Neural cell (in vitro differentiated cells): ENCODE measurements around the gene RAD51B. TPM values are rescaled to one million over a fixed set of nuclear protein-coding genes. Genes with fewer than 3 reads are reported as not detected.

Experiments used
- H2AFZ ChIP-seq: fragments of 200-600, 300-800 bp; sonication (generic), shearing (Covaris generic); 2 replicates; pipeline ENCODE4 v1.6.0; 2014; ENCODE audit warnings: low read depth, mild to moderate bottlenecking, antibody characterized with exemption, low read length, moderate library complexity
- H3F3A ChIP-seq: fragments of 200-600 bp; shearing (Covaris generic); 2 replicates; pipeline ENCODE4 v1.6.1; 2016; ENCODE audit warnings: mild to moderate bottlenecking, moderate library complexity, mixed read lengths, antibody characterized with exemption, low read length; ENCODE audit not compliant: insufficient read depth, poor library complexity, severe bottlenecking
- H3K27ac ChIP-seq: fragments of 200-600, 300-800 bp; sonication (generic), shearing (Covaris generic); 2 replicates; pipeline ENCODE4 v1.5.1; 2014; ENCODE audit warnings: mild to moderate bottlenecking, low read length, moderate library complexity
- H3K27me3 ChIP-seq: fragments of 300-800, 200-600 bp; sonication (generic), shearing (Covaris generic); 2 replicates; pipeline ENCODE4 v1.6.0; 2014; ENCODE audit warnings: mild to moderate bottlenecking, low read depth, low read length, moderate library complexity; ENCODE audit not compliant: insufficient read depth
- H3K36me3 ChIP-seq: fragments of 300-800, 200-600 bp; sonication (generic), shearing (Covaris generic); 2 replicates; pipeline ENCODE4 v1.5.1; 2014; ENCODE audit warnings: mild to moderate bottlenecking, antibody characterized with exemption, low read length, moderate library complexity; ENCODE audit not compliant: insufficient read depth
- H3K4me2 ChIP-seq: fragments of 300-800, 200-600 bp; sonication (generic), shearing (Covaris generic); 2 replicates; pipeline ENCODE4 v1.6.0; 2014; ENCODE audit warnings: mild to moderate bottlenecking, low read length
- H3K4me3 ChIP-seq: fragments of 300-800, 200-600 bp; sonication (generic), shearing (Covaris generic); 2 replicates; pipeline ENCODE4 v1.5.1; 2014; ENCODE audit warnings: mild to moderate bottlenecking, low read length, moderate library complexity
- H3K79me2 ChIP-seq: fragments of 200-600 bp; shearing (Covaris generic); replicated peaks from 2 replicates; pipeline ENCODE4 v1.6.0; 2014; ENCODE audit warnings: mild to moderate bottlenecking, low read length, moderate library complexity; ENCODE audit not compliant: insufficient read depth
- H3K9ac ChIP-seq: fragments of 300-800, 200-600 bp; sonication (generic), shearing (Covaris generic); 2 replicates; pipeline ENCODE4 v1.6.1; 2016; ENCODE audit warnings: mild to moderate bottlenecking, low read length, mixed read lengths
- H3K9me2 ChIP-seq: fragments of 200-600 bp; shearing (Covaris generic); 2 replicates; pipeline ENCODE4 v1.6.1; 2016; ENCODE audit warnings: mild to moderate bottlenecking, low read length, mixed read lengths; ENCODE audit not compliant: insufficient read depth
- H3K9me3 ChIP-seq: fragments of 200-600, 300-800 bp; sonication (generic), shearing (Covaris generic); 2 replicates; pipeline ENCODE4 v1.6.1; 2016; ENCODE audit warnings: mild to moderate bottlenecking, mixed run types, low read length, moderate library complexity, mixed read lengths
- H4K20me1 ChIP-seq: fragments of 200-600 bp; shearing (Covaris generic); 2 replicates; pipeline ENCODE4 v1.6.1; 2016; ENCODE audit warnings: mild to moderate bottlenecking, mixed run types; ENCODE audit not compliant: insufficient read depth
- EP300 ChIP-seq: fragments of 450-650 bp; conservative IDR thresholded peaks from 2 replicates; pipeline ENCODE4 v1.6.1; 2014; ENCODE audit warnings: antibody characterized with exemption, mild to moderate bottlenecking, moderate library complexity; ENCODE audit not compliant: poor library complexity, severe bottlenecking
- EZH2 ChIP-seq: fragments of 200-600, 300-800 bp; shearing (Covaris generic), sonication (generic); IDR thresholded peaks from 2 replicates; pipeline ENCODE4 v1.6.1; 2014; ENCODE audit warnings: antibody characterized with exemption, low read length, borderline replicate concordance, mild to moderate bottlenecking; ENCODE audit not compliant: insufficient read depth, poor library complexity, severe bottlenecking
- MXI1 ChIP-seq: fragments of 450-650 bp; conservative IDR thresholded peaks from 2 replicates; pipeline ENCODE4 v1.6.1; 2014; ENCODE audit warnings: antibody characterized with exemption, mild to moderate bottlenecking; ENCODE audit not compliant: poor library complexity, severe bottlenecking
- POLR2AphosphoS5 ChIP-seq: IDR thresholded peaks from 2 replicates; pipeline ENCODE4 v1.6.1; 2012
- RAD21 ChIP-seq: fragments of 450-650 bp; conservative IDR thresholded peaks from 2 replicates; pipeline ENCODE4 v1.6.1; 2014; ENCODE audit warnings: antibody characterized with exemption, mild to moderate bottlenecking, moderate library complexity
- SMC3 ChIP-seq: fragments of 450-650 bp; conservative IDR thresholded peaks from 2 replicates; pipeline ENCODE4 v1.6.1; 2014; ENCODE audit warnings: antibody characterized with exemption, mild to moderate bottlenecking, moderate library complexity; ENCODE audit not compliant: poor library complexity
- TAF1 ChIP-seq: IDR thresholded peaks from 2 replicates; pipeline ENCODE4 v1.6.1; 2012; ENCODE audit warnings: low read depth
- polyA plus RNA-seq: library from polyadenylated mRNA; depleted of rRNA; stranded (reverse); fragments of >200 nt; gene quantifications from 2 replicates; pipeline ENCODE4 v1.2.3, GENCODE V29; 2014
- TF ChIP-seq, protein P1 (sequence below): fragments of 450-650 bp; IDR thresholded peaks from 2 replicates; pipeline ENCODE4 v1.5.1; 2014; ENCODE audit warnings: antibody characterized with exemption, mild to moderate bottlenecking, moderate library complexity; ENCODE audit not compliant: poor library complexity, severe bottlenecking
- TF ChIP-seq, protein P2 (sequence below): IDR thresholded peaks from 2 replicates; pipeline ENCODE4 v1.6.1; 2012; ENCODE audit warnings: borderline replicate concordance

RAD51B gene
- polyA plus RNA-seq, 1 donor from 2014 or later = 3.1 TPM

DNA sequence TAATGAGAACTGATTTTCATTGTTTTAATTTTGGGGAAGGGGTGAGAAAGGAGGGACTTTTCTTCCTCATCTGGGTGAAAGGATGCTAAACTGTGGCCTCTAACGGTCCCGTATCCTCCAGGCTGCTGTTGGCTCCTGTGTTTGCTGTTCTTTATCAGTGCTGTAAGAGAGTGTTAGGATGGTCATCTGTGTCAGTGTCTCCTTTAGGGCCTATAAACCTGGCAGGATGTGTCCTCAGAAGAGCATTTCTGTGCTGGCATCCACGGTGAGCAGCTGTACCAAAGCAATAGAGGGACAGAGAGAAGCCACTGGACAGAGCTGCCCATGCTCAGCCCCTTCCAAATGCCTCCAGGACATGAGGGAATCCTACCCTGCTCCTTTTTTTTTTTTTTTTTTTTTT, 720.2 kb downstream of the RAD51B start:
- no peak overlapping the region for H3K4me3 ChIP-seq
- no peak overlapping the region for H3K4me2 ChIP-seq
- H3F3A ChIP-seq = no peaks in the 10 kb centered on the region
- no peak for TF ChIP-seq POLR2AphosphoS5
- TF ChIP-seq MXI1 = no peak
- no peak for TF ChIP-seq EZH2
- TF ChIP-seq, protein P1, sequence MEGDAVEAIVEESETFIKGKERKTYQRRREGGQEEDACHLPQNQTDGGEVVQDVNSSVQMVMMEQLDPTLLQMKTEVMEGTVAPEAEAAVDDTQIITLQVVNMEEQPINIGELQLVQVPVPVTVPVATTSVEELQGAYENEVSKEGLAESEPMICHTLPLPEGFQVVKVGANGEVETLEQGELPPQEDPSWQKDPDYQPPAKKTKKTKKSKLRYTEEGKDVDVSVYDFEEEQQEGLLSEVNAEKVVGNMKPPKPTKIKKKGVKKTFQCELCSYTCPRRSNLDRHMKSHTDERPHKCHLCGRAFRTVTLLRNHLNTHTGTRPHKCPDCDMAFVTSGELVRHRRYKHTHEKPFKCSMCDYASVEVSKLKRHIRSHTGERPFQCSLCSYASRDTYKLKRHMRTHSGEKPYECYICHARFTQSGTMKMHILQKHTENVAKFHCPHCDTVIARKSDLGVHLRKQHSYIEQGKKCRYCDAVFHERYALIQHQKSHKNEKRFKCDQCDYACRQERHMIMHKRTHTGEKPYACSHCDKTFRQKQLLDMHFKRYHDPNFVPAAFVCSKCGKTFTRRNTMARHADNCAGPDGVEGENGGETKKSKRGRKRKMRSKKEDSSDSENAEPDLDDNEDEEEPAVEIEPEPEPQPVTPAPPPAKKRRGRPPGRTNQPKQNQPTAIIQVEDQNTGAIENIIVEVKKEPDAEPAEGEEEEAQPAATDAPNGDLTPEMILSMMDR = no peak
- TF ChIP-seq RAD21 = no peak
- TF ChIP-seq TAF1 = no peak
- TF ChIP-seq EP300 = no peak
- no peak for TF ChIP-seq SMC3
- TF ChIP-seq, protein P2, sequence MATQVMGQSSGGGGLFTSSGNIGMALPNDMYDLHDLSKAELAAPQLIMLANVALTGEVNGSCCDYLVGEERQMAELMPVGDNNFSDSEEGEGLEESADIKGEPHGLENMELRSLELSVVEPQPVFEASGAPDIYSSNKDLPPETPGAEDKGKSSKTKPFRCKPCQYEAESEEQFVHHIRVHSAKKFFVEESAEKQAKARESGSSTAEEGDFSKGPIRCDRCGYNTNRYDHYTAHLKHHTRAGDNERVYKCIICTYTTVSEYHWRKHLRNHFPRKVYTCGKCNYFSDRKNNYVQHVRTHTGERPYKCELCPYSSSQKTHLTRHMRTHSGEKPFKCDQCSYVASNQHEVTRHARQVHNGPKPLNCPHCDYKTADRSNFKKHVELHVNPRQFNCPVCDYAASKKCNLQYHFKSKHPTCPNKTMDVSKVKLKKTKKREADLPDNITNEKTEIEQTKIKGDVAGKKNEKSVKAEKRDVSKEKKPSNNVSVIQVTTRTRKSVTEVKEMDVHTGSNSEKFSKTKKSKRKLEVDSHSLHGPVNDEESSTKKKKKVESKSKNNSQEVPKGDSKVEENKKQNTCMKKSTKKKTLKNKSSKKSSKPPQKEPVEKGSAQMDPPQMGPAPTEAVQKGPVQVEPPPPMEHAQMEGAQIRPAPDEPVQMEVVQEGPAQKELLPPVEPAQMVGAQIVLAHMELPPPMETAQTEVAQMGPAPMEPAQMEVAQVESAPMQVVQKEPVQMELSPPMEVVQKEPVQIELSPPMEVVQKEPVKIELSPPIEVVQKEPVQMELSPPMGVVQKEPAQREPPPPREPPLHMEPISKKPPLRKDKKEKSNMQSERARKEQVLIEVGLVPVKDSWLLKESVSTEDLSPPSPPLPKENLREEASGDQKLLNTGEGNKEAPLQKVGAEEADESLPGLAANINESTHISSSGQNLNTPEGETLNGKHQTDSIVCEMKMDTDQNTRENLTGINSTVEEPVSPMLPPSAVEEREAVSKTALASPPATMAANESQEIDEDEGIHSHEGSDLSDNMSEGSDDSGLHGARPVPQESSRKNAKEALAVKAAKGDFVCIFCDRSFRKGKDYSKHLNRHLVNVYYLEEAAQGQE = no peak
- no peak overlapping the region for H2AFZ ChIP-seq
- no peak overlapping the region for H3K27ac ChIP-seq
- H3K36me3 ChIP-seq = no peaks in the 10 kb centered on the region
- H4K20me1 ChIP-seq = no peaks in the 10 kb centered on the region
- H3K9me3 ChIP-seq = no peaks in the 10 kb centered on the region
- no peaks in the 10 kb centered on the region for H3K79me2 ChIP-seq
- H3K9me2 ChIP-seq = no peaks in the 10 kb centered on the region
- no peak overlapping the region for H3K9ac ChIP-seq
- no peaks in the 10 kb centered on the region for H3K27me3 ChIP-seq

DNA sequence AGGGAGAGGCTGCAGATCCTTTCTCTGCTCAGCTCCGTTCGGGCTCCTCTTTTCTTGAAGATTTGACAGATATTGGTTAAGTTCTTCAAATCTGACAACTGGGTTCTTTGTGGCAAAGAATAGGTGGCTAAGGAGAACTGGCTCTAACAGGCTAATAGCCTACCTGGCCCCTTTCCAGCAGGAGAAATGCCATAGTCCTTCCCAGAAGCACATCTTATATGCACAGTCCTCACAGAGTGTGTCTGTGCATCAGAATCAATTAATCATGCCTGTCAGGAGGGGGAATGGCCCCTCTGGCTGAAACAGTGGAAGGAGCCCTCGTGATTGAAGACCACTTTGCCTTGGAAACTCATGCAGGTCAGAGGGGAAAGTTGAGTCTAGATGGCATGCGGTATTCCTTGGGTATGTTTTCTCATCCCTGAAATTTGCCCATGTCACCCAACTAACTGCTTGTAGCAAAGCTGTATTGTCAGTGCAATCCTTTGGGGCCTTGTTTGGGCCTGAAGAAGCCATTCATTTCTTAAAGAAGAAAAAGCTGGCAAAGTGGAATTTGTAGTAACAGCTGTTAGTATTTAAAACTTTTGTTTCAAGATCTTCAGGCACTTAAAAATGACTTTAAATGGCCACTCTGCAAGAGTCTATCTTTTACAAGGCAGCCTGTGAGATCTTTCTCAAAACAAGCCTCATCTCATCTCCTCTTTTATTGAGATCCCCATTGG, 721.8 kb downstream of the RAD51B start:
- no peak overlapping the region for H3K4me2 ChIP-seq
- H3K9me3 ChIP-seq = no peaks in the 10 kb centered on the region
- H4K20me1 ChIP-seq = no peaks in the 10 kb centered on the region
- H3K4me3 ChIP-seq = no peak overlapping the region
- TF ChIP-seq SMC3 (no peak), POLR2AphosphoS5 (no peak), RAD21 (no peak), TAF1 (no peak), EP300 (no peak), MXI1 (no peak), EZH2 (no peak)
- TF ChIP-seq, protein P2 = no peak
- TF ChIP-seq, protein P1 = no peak
- no peak overlapping the region for H3K9ac ChIP-seq
- H3F3A ChIP-seq = no peaks in the 10 kb centered on the region
- H3K27ac ChIP-seq = no peak overlapping the region
- H3K79me2 ChIP-seq = no peaks in the 10 kb centered on the region
- H3K27me3 ChIP-seq = no peaks in the 10 kb centered on the region
- no peak overlapping the region for H2AFZ ChIP-seq
- H3K36me3 ChIP-seq = no peaks in the 10 kb centered on the region
- H3K9me2 ChIP-seq = no peaks in the 10 kb centered on the region
